Mesendoderm (in vitro differentiated cells): ENCODE results near the gene UQCR10.
A peak's percentile ranks its signal among the peaks of the same experiment; 100 is the strongest.

Experiments
- DNase-seq: peaks from one replicate; pipeline ENCODE4 v3.0.0; 2013
- H2AK5ac ChIP-seq: 2 replicates; pipeline ENCODE4 v1.6.1; 2013; ENCODE audit warnings: low read length, inconsistent platforms
- H2BK120ac ChIP-seq: 2 replicates; pipeline ENCODE4 v1.6.1; 2013; ENCODE audit warnings: low read depth, mild to moderate bottlenecking, low read length, moderate library complexity, mixed read lengths
- H2BK15ac ChIP-seq: replicated peaks from 2 replicates; pipeline ENCODE4 v1.6.1; 2013; ENCODE audit warnings: low read depth, mild to moderate bottlenecking, moderate library complexity
- H2BK5ac ChIP-seq: 2 replicates; pipeline ENCODE4 v1.6.1; 2013; ENCODE audit warnings: low read length, inconsistent platforms
- H3K18ac ChIP-seq: 2 replicates; pipeline ENCODE4 v1.6.1; 2013; ENCODE audit warnings: mild to moderate bottlenecking, low read length, mixed read lengths
- H3K23ac ChIP-seq: one replicate; pipeline ENCODE4 v1.6.1; 2013; ENCODE audit warnings: low read length
- H3K27ac ChIP-seq: 2 replicates; pipeline ENCODE4 v1.5.1; 2013; ENCODE audit warnings: low read depth, mild to moderate bottlenecking, inconsistent platforms, low read length, moderate library complexity
- H3K27me3 ChIP-seq: 2 replicates; pipeline ENCODE4 v1.6.1; 2013; ENCODE audit warnings: low read length, control low read depth, mild to moderate bottlenecking, inconsistent platforms; ENCODE audit not compliant: insufficient read depth, poor library complexity
- H3K36me3 ChIP-seq: 2 replicates; pipeline ENCODE4 v1.6.1; 2013; ENCODE audit warnings: low read length, inconsistent platforms; ENCODE audit not compliant: control insufficient read depth, insufficient read depth
- H3K4ac ChIP-seq: one replicate; pipeline ENCODE4 v1.6.1; 2013; ENCODE audit warnings: low read depth, mild to moderate bottlenecking, low read length, moderate library complexity
- H3K4me1 ChIP-seq: 2 replicates; pipeline ENCODE4 v1.6.1; 2013; ENCODE audit warnings: low read depth, low read length, inconsistent platforms; ENCODE audit not compliant: control insufficient read depth
- H3K4me2 ChIP-seq: 2 replicates; pipeline ENCODE4 v1.6.1; 2013; ENCODE audit warnings: low read length
- H3K4me3 ChIP-seq: 2 replicates; pipeline ENCODE4 v1.5.1; 2013; ENCODE audit warnings: mild to moderate bottlenecking, low read length
- H3K56ac ChIP-seq: one replicate; pipeline ENCODE4 v1.6.1; 2013; ENCODE audit warnings: low read length
- H3K79me1 ChIP-seq: 2 replicates; pipeline ENCODE4 v1.6.1; 2013; ENCODE audit warnings: low read length, inconsistent platforms
- H3K79me2 ChIP-seq: 2 replicates; pipeline ENCODE4 v1.6.1; 2013; ENCODE audit warnings: mild to moderate bottlenecking, low read length; ENCODE audit not compliant: control insufficient read depth, insufficient read depth
- H3K9ac ChIP-seq: 2 replicates; pipeline ENCODE4 v1.6.1; 2013; ENCODE audit warnings: low read length, inconsistent platforms
- H4K5ac ChIP-seq: one replicate; pipeline ENCODE4 v1.6.1; 2013; ENCODE audit warnings: low read length
- H4K8ac ChIP-seq: one replicate; pipeline ENCODE4 v1.6.1; 2013; ENCODE audit warnings: low read depth, mild to moderate bottlenecking, control low read depth, low read length, moderate library complexity
- WGBS: extraction: QIAGEN DNeasy Blood & Tissue Kit; methylation state at CpG from one replicate; pipeline ENCODE4 v1.1.7; 2013; ENCODE audit warnings: low lambda C conversion rate, missing lambda C conversion rate; ENCODE audit not compliant: insufficient coverage; ENCODE audit errors: extremely low coverage; 5-methylcytosine and 5-hydroxymethylcytosine counted together

UQCR10 gene

GRCh38 chr22:29801153-29801552 lies 34.0 kb downstream of the UQCR10 start:
- DNase-seq = peak; percentile 73

GRCh38 chr22:29801796-29802195 lies 34.6 kb downstream of the UQCR10 start:
- no peak overlapping the region for H3K9ac ChIP-seq
- no CpG with 5 or more reads among the region's 8 CpGs for WGBS
- no peak overlapping the region for H3K4ac ChIP-seq
- H3K79me1 ChIP-seq = no peaks in the 10 kb centered on the region
- H3K4me2 ChIP-seq = no peak overlapping the region
- H3K56ac ChIP-seq = no peak overlapping the region
- no peak overlapping the region for H4K8ac ChIP-seq
- DNase-seq = no peak
- no peaks in the 10 kb centered on the region for H3K27me3 ChIP-seq
- H2BK5ac ChIP-seq = no peak overlapping the region
- H3K27ac ChIP-seq = no peak overlapping the region
- no peak overlapping the region for H3K23ac ChIP-seq
- no peak overlapping the region for H2AK5ac ChIP-seq
- no peak overlapping the region for H4K5ac ChIP-seq
- no peak overlapping the region for H3K18ac ChIP-seq
- H2BK15ac ChIP-seq = no peak overlapping the region
- peaks cover 2% of the 10 kb centered on the region for H3K4me1 ChIP-seq
- H3K4me3 ChIP-seq = no peak overlapping the region
- H3K79me2 ChIP-seq = no peaks in the 10 kb centered on the region
- no peak overlapping the region for H2BK120ac ChIP-seq
- H3K36me3 ChIP-seq = peaks cover 21% of the 10 kb centered on the region

More at GRCh38 chr22:29801153-29801552, 34.0 kb downstream of the UQCR10 start:
- H2BK15ac ChIP-seq = no peak overlapping the region
- H2BK120ac ChIP-seq = no peak overlapping the region
- no peaks in the 10 kb centered on the region for H3K79me1 ChIP-seq
- H3K4me2 ChIP-seq = no peak overlapping the region
- no peak overlapping the region for H3K27ac ChIP-seq
- no peak overlapping the region for H3K9ac ChIP-seq
- no peak overlapping the region for H3K23ac ChIP-seq
- H3K18ac ChIP-seq = no peak overlapping the region
- no CpG with 5 or more reads among the region's 5 CpGs for WGBS
- no peak overlapping the region for H4K8ac ChIP-seq
- H3K79me2 ChIP-seq = no peaks in the 10 kb centered on the region
- H3K4ac ChIP-seq = no peak overlapping the region
- H2BK5ac ChIP-seq = no peak overlapping the region
- H3K4me1 ChIP-seq = peaks cover 2% of the 10 kb centered on the region
- no peaks in the 10 kb centered on the region for H3K27me3 ChIP-seq
- H3K56ac ChIP-seq = no peak overlapping the region
- H3K4me3 ChIP-seq = no peak overlapping the region
- H3K36me3 ChIP-seq = peaks cover 17% of the 10 kb centered on the region
- no peak overlapping the region for H2AK5ac ChIP-seq
- no peak overlapping the region for H4K5ac ChIP-seq

GRCh38 chr22:29803190-29803589 lies 36.0 kb downstream of the UQCR10 start:
- no peak overlapping the region for H3K27ac ChIP-seq
- H3K4ac ChIP-seq = no peak overlapping the region
- no peak overlapping the region for H4K5ac ChIP-seq
- H3K9ac ChIP-seq = no peak overlapping the region
- no CpG with 5 or more reads among the region's 2 CpGs for WGBS
- H3K36me3 ChIP-seq = peaks cover 21% of the 10 kb centered on the region
- H3K27me3 ChIP-seq = no peaks in the 10 kb centered on the region
- H3K79me2 ChIP-seq = no peaks in the 10 kb centered on the region
- no peak overlapping the region for H3K23ac ChIP-seq
- H2AK5ac ChIP-seq = no peak overlapping the region
- H4K8ac ChIP-seq = no peak overlapping the region
- no peak overlapping the region for H3K4me2 ChIP-seq
- no peak overlapping the region for H2BK5ac ChIP-seq
- no peak for DNase-seq
- H3K79me1 ChIP-seq = no peaks in the 10 kb centered on the region
- H2BK120ac ChIP-seq = no peak overlapping the region
- H3K4me3 ChIP-seq = no peak overlapping the region
- no peak overlapping the region for H2BK15ac ChIP-seq
- H3K56ac ChIP-seq = no peak overlapping the region
- H3K4me1 ChIP-seq = peaks cover 2% of the 10 kb centered on the region
- no peak overlapping the region for H3K18ac ChIP-seq

- no peak overlapping the region for H3K18ac ChIP-seq
- DNase-seq = no peak
- H2BK120ac ChIP-seq = no peak overlapping the region
- H2BK5ac ChIP-seq = no peak overlapping the region
- peaks cover 2% of the 10 kb centered on the region for H3K4me1 ChIP-seq
- no peaks in the 10 kb centered on the region for H3K79me2 ChIP-seq
- H3K4me3 ChIP-seq = no peak overlapping the region
- no peak overlapping the region for H3K4me2 ChIP-seq
- no peak overlapping the region for H3K56ac ChIP-seq
- no CpG with 5 or more reads among the region's 2 CpGs for WGBS
- H3K79me1 ChIP-seq = no peaks in the 10 kb centered on the region
- no peaks in the 10 kb centered on the region for H3K27me3 ChIP-seq
- H3K23ac ChIP-seq = no peak overlapping the region
- H4K5ac ChIP-seq = no peak overlapping the region
- no peak overlapping the region for H4K8ac ChIP-seq
- H3K9ac ChIP-seq = no peak overlapping the region
- H2BK15ac ChIP-seq = no peak overlapping the region
- no peak overlapping the region for H3K4ac ChIP-seq
- H2AK5ac ChIP-seq = no peak overlapping the region
- peaks cover 11% of the 10 kb centered on the region for H3K36me3 ChIP-seq
- no peak overlapping the region for H3K27ac ChIP-seq
Measured at GRCh38 chr22:29804985-29805384, 37.8 kb downstream of the UQCR10 start.

- H3K4me2 ChIP-seq = no peak overlapping the region
- no peak overlapping the region for H2BK5ac ChIP-seq
- H3K79me1 ChIP-seq = no peaks in the 10 kb centered on the region
- no peak overlapping the region for H3K9ac ChIP-seq
- no peak overlapping the region for H2BK120ac ChIP-seq
- no peak overlapping the region for H2BK15ac ChIP-seq
- no peaks in the 10 kb centered on the region for H3K27me3 ChIP-seq
- no peaks in the 10 kb centered on the region for H3K79me2 ChIP-seq
- no CpG with 5 or more reads among the region's 6 CpGs for WGBS
- no peak overlapping the region for H4K8ac ChIP-seq
- H2AK5ac ChIP-seq = no peak overlapping the region
- H3K4me1 ChIP-seq = peaks cover 2% of the 10 kb centered on the region
- H3K4me3 ChIP-seq = no peak overlapping the region
- no peak for DNase-seq
- no peak overlapping the region for H3K4ac ChIP-seq
- no peak overlapping the region for H3K27ac ChIP-seq
- H4K5ac ChIP-seq = no peak overlapping the region
- H3K36me3 ChIP-seq = peaks cover 10% of the 10 kb centered on the region
- H3K56ac ChIP-seq = no peak overlapping the region
- no peak overlapping the region for H3K23ac ChIP-seq
- no peak overlapping the region for H3K18ac ChIP-seq
Measured at GRCh38 chr22:29806196-29806595, 39.0 kb downstream of the UQCR10 start.

GRCh38 chr22:29810216-29810615 lies 43.0 kb downstream of the UQCR10 start:
- H3K27me3 ChIP-seq = no peaks in the 10 kb centered on the region
- H3K27ac ChIP-seq = no peak overlapping the region
- H3K23ac ChIP-seq = no peak overlapping the region
- H4K5ac ChIP-seq = no peak overlapping the region
- H4K8ac ChIP-seq = no peak overlapping the region
- no peaks in the 10 kb centered on the region for H3K79me2 ChIP-seq
- peaks cover 22% of the 10 kb centered on the region for H3K36me3 ChIP-seq
- H3K4me3 ChIP-seq = no peak overlapping the region
- H3K9ac ChIP-seq = no peak overlapping the region
- WGBS = no CpG with 5 or more reads among the region's 2 CpGs
- no peak overlapping the region for H2AK5ac ChIP-seq
- no peak overlapping the region for H2BK5ac ChIP-seq
- H3K4me2 ChIP-seq = no peak overlapping the region
- no peaks in the 10 kb centered on the region for H3K4me1 ChIP-seq
- H2BK15ac ChIP-seq = no peak overlapping the region
- no peak overlapping the region for H3K56ac ChIP-seq
- H2BK120ac ChIP-seq = no peak overlapping the region
- H3K18ac ChIP-seq = no peak overlapping the region
- DNase-seq = no peak
- H3K79me1 ChIP-seq = no peaks in the 10 kb centered on the region
- H3K4ac ChIP-seq = no peak overlapping the region
